Activated B cell treated with CpG ODN at 0.5 μM for 24 hours (primary cell): ENCODE measurements around the gene MALRD1. TPM values are rescaled to one million over a fixed set of nuclear protein-coding genes. Genes with fewer than 3 reads are reported as not detected.

Experiments
- ATAC-seq: fragments of 200-7000 bp; cut with Tn5 transposase; one replicate; pipeline ENCODE4 v1.10.0; 2021; ENCODE audit warnings: low read depth, mild to moderate bottlenecking, moderate library complexity
- CTCF ChIA-PET: fragments of 350-600 bp; sonication (Branson Sonifier 250); formaldehyde crosslinking; loops from one replicate; lab custom pipeline; 2021; ENCODE audit warnings: antibody characterized with exemption; lab: Charles Lee
- POLR2A ChIA-PET: fragments of 350-600 bp; sonication (Branson Sonifier 250); formaldehyde crosslinking; loops from one replicate; lab custom pipeline; 2021; ENCODE audit warnings: antibody characterized with exemption; lab: Charles Lee
- DNase-seq: peaks from one replicate; pipeline ENCODE4 v3.0.0; 2022
- H3K27ac Mint-ChIP-seq: one replicate; pipeline ENCODE4 v1.8.0; 2020; ENCODE audit warnings: mixed read lengths
- H3K27me3 Mint-ChIP-seq: one replicate; pipeline ENCODE4 v1.8.0; 2021; ENCODE audit warnings: mixed read lengths
- H3K36me3 Mint-ChIP-seq: one replicate; pipeline ENCODE4 v1.8.0; 2021; ENCODE audit warnings: low read depth, mixed read lengths
- H3K4me1 Mint-ChIP-seq: one replicate; pipeline ENCODE4 v1.8.0; 2021; ENCODE audit warnings: mixed read lengths
- H3K4me3 Mint-ChIP-seq: one replicate; pipeline ENCODE4 v1.8.0; 2020; ENCODE audit warnings: mild to moderate bottlenecking, mixed read lengths
- H3K9me3 Mint-ChIP-seq: one replicate; pipeline ENCODE4 v1.8.0; 2020; ENCODE audit warnings: mixed read lengths
- CTCF ChIP-seq: fragments of 200-600 bp; IDR thresholded peaks from one replicate; pipeline ENCODE4 v1.8.0; 2022; ENCODE audit warnings: antibody characterized with exemption, mild to moderate bottlenecking
- intact Hi-C: fragments of 100-400 bp; cut with micrococcal nuclease; formaldehyde crosslinking; loops from one replicate; pipeline ENCODE4 v1.15.1; 2024
- total RNA-seq: library from RNA; stranded (reverse); gene quantifications from 2 replicates; pipeline ENCODE4 v1.2.3, GENCODE V29; 2022

The MALRD1 gene
- total RNA-seq, 1 donor from 2014 or later, result not detected

- H3K27me3 Mint-ChIP-seq, result no peaks in the 10 kb centered on the region
- no peaks in the 10 kb centered on the region for H3K4me1 Mint-ChIP-seq
- intact Hi-C loops, result no loop called here
- no peak for DNase-seq
- no peak overlapping the region for H3K27ac Mint-ChIP-seq
- H3K9me3 Mint-ChIP-seq, result no peaks in the 10 kb centered on the region
- no peaks in the 10 kb centered on the region for H3K36me3 Mint-ChIP-seq
- CTCF ChIA-PET, result no interaction called here
- H3K4me3 Mint-ChIP-seq, result no peak overlapping the region
- POLR2A ChIA-PET, result no interaction called here
- TF ChIP-seq CTCF, result no peak
- no peak for ATAC-seq
Measured at GRCh38 chr10:19328582-19328981, 280.0 kb downstream of the MALRD1 start.

GRCh38 chr10:19329475-19329874 is 280.9 kb downstream of the MALRD1 start:
- DNase-seq (no peak), ATAC-seq (no peak)
- Mint-ChIP-seq H3K4me1 (no peaks in the 10 kb centered on the region), H3K27ac (no peak overlapping the region), H3K27me3 (no peaks in the 10 kb centered on the region), H3K4me3 (no peak overlapping the region), H3K9me3 (peaks cover 2% of the 10 kb centered on the region), H3K36me3 (no peaks in the 10 kb centered on the region)
- TF ChIP-seq CTCF, result no peak
- ChIA-PET CTCF (no interaction called here), POLR2A (no interaction called here)
- intact Hi-C loops, result no loop called here

- intact Hi-C loops, result no loop called here
- no peak for DNase-seq
- Mint-ChIP-seq H3K27ac (no peak overlapping the region), H3K9me3 (peaks cover 2% of the 10 kb centered on the region), H3K4me1 (no peaks in the 10 kb centered on the region), H3K36me3 (no peaks in the 10 kb centered on the region), H3K4me3 (no peak overlapping the region), H3K27me3 (no peaks in the 10 kb centered on the region)
- CTCF ChIA-PET, result no interaction called here
- POLR2A ChIA-PET, result no interaction called here
- no peak for ATAC-seq
- TF ChIP-seq CTCF, result no peak
Measured at GRCh38 chr10:19332304-19332703, 283.7 kb downstream of the MALRD1 start.

- intact Hi-C loops, result no loop called here
- CTCF ChIA-PET, result no interaction called here
Measured at GRCh38 chr10:19333631-19334030, 285.0 kb downstream of the MALRD1 start.

GRCh38 chr10:19347621-19348020 is 299.0 kb downstream of the MALRD1 start:
- no peaks in the 10 kb centered on the region for H3K9me3 Mint-ChIP-seq
- no peak overlapping the region for H3K4me3 Mint-ChIP-seq
- POLR2A ChIA-PET, result no interaction called here
- no peak for ATAC-seq
- TF ChIP-seq CTCF, result no peak
- H3K36me3 Mint-ChIP-seq, result no peaks in the 10 kb centered on the region
- H3K27ac Mint-ChIP-seq, result no peak overlapping the region
- CTCF ChIA-PET, result no interaction called here
- H3K4me1 Mint-ChIP-seq, result no peaks in the 10 kb centered on the region
- no peaks in the 10 kb centered on the region for H3K27me3 Mint-ChIP-seq
- intact Hi-C loops, result no loop called here
- DNase-seq, result no peak

More at GRCh38 chr10:19333631-19334030, 285.0 kb downstream of the MALRD1 start:
- POLR2A ChIA-PET, result no interaction called here
- no peak overlapping the region for H3K4me3 Mint-ChIP-seq
- H3K27ac Mint-ChIP-seq, result no peak overlapping the region
- ATAC-seq (no peak), DNase-seq (no peak)
- H3K36me3 Mint-ChIP-seq, result no peaks in the 10 kb centered on the region
- H3K27me3 Mint-ChIP-seq, result no peaks in the 10 kb centered on the region
- H3K9me3 Mint-ChIP-seq, result peaks cover 2% of the 10 kb centered on the region
- TF ChIP-seq CTCF, result no peak
- no peaks in the 10 kb centered on the region for H3K4me1 Mint-ChIP-seq
